Measurements from ENCODE around the gene TMPRSS13.
"Not testable (repeated sequence)": the region's sequence is repeated elsewhere in the genome, so short reads cannot be mapped to it uniquely, and the experiment has no call there.

The TMPRSS13 gene

GRCh38 chr11:117961896-117962295 is 32.7 kb upstream of the TMPRSS13 start:
- Histone ChIP-seq H3K4me1 (ENCODE audit: insufficient read depth, low read length) (no peaks in the 10 kb centered on the region), H3K36me3 (ENCODE audit: insufficient read depth, low read length) (no peaks in the 10 kb centered on the region), H3K9ac (ENCODE audit: low read depth, low read length) (no peak overlapping the region), H3K9me3 (ENCODE audit: control insufficient read depth, insufficient read depth, low read length) (no peaks in the 10 kb centered on the region)

GRCh38 chr11:117960406-117960805 is 31.2 kb upstream of the TMPRSS13 start:
- Histone ChIP-seq H3K9ac (ENCODE audit: low read depth, low read length) (no peak overlapping the region), H3K4me1 (ENCODE audit: insufficient read depth, low read length) (no peaks in the 10 kb centered on the region), H3K9me3 (ENCODE audit: control insufficient read depth, insufficient read depth, low read length) (no peaks in the 10 kb centered on the region), H3K36me3 (ENCODE audit: insufficient read depth, low read length) (no peaks in the 10 kb centered on the region)

- H3K36me3 ChIP-seq (ENCODE audit: insufficient read depth, low read length): no peaks in the 10 kb centered on the region
- no peaks in the 10 kb centered on the region for H3K4me1 ChIP-seq (ENCODE audit: insufficient read depth, low read length)
- H3K9me3 ChIP-seq (ENCODE audit: control insufficient read depth, insufficient read depth, low read length): no peaks in the 10 kb centered on the region
- H3K9ac ChIP-seq (ENCODE audit: low read depth, low read length): no peak overlapping the region
Observed at GRCh38 chr11:117959438-117960149, 30.4 kb upstream of the TMPRSS13 start.

- no peaks in the 10 kb centered on the region for H3K9me3 ChIP-seq (ENCODE audit: control insufficient read depth, insufficient read depth, low read length)
- H3K4me1 ChIP-seq (ENCODE audit: insufficient read depth, low read length): no peaks in the 10 kb centered on the region
- H3K9ac ChIP-seq (ENCODE audit: low read depth, low read length): no peak overlapping the region
- H3K36me3 ChIP-seq (ENCODE audit: insufficient read depth, low read length): no peaks in the 10 kb centered on the region
Observed at GRCh38 chr11:117958949-117959348, 29.7 kb upstream of the TMPRSS13 start.

- no peak overlapping the region for H3K9ac ChIP-seq (ENCODE audit: low read depth, low read length)
Observed at GRCh38 chr11:117953024-117953671, 23.9 kb upstream of the TMPRSS13 start.

GRCh38 chr11:117950993-117951961 is 22.1 kb upstream of the TMPRSS13 start:
- no peak overlapping the region for H3K9ac ChIP-seq (ENCODE audit: low read depth, low read length)
- H3K36me3 ChIP-seq (ENCODE audit: insufficient read depth, low read length): no peaks in the 10 kb centered on the region
- H3K4me1 ChIP-seq (ENCODE audit: insufficient read depth, low read length): no peaks in the 10 kb centered on the region; the same call in 1 of the 2 replicates
- H3K9me3 ChIP-seq (ENCODE audit: control insufficient read depth, insufficient read depth, low read length): no peaks in the 10 kb centered on the region

More at GRCh38 chr11:117953024-117953671, 23.9 kb upstream of the TMPRSS13 start:
- Histone ChIP-seq H3K9me3 (ENCODE audit: control insufficient read depth, insufficient read depth, low read length) (no peaks in the 10 kb centered on the region), H3K4me1 (ENCODE audit: insufficient read depth, low read length) (no peaks in the 10 kb centered on the region), H3K36me3 (ENCODE audit: insufficient read depth, low read length) (no peaks in the 10 kb centered on the region)

- Histone ChIP-seq H3K4me1 (ENCODE audit: insufficient read depth, low read length) (no peaks in the 10 kb centered on the region; the same call in 1 of the 2 replicates), H3K9me3 (ENCODE audit: control insufficient read depth, insufficient read depth, low read length) (no peaks in the 10 kb centered on the region), H3K9ac (ENCODE audit: low read depth, low read length) (no peak overlapping the region), H3K36me3 (ENCODE audit: insufficient read depth, low read length) (no peaks in the 10 kb centered on the region)
Observed at GRCh38 chr11:117950301-117950700, 21.1 kb upstream of the TMPRSS13 start.

- Histone ChIP-seq H3K9ac (ENCODE audit: low read depth, low read length) (no peak overlapping the region), H3K4me1 (ENCODE audit: insufficient read depth, low read length) (no peaks in the 10 kb centered on the region; the same call in 1 of the 2 replicates), H3K9me3 (ENCODE audit: control insufficient read depth, insufficient read depth, low read length) (no peaks in the 10 kb centered on the region), H3K36me3 (ENCODE audit: insufficient read depth, low read length) (no peaks in the 10 kb centered on the region)
Observed at GRCh38 chr11:117949062-117949461, 19.9 kb upstream of the TMPRSS13 start.

GRCh38 chr11:117948466-117948865 is 19.3 kb upstream of the TMPRSS13 start:
- H3K36me3 ChIP-seq (ENCODE audit: insufficient read depth, low read length); H3K9ac ChIP-seq (ENCODE audit: low read depth, low read length); H3K4me1 ChIP-seq (ENCODE audit: insufficient read depth, low read length); H3K9me3 ChIP-seq (ENCODE audit: control insufficient read depth, insufficient read depth, low read length): not testable (repeated sequence)

GRCh38 chr11:117947751-117948150 is 18.5 kb upstream of the TMPRSS13 start:
- H3K4me1 ChIP-seq (ENCODE audit: insufficient read depth, low read length); H3K9ac ChIP-seq (ENCODE audit: low read depth, low read length); H3K9me3 ChIP-seq (ENCODE audit: control insufficient read depth, insufficient read depth, low read length); H3K36me3 ChIP-seq (ENCODE audit: insufficient read depth, low read length): not testable (repeated sequence)

GRCh38 chr11:117946842-117947526 is 17.8 kb upstream of the TMPRSS13 start:
- Histone ChIP-seq H3K36me3 (ENCODE audit: insufficient read depth, low read length) (no peaks in the 10 kb centered on the region), H3K9ac (ENCODE audit: low read depth, low read length) (no peak overlapping the region), H3K4me1 (ENCODE audit: insufficient read depth, low read length) (no peaks in the 10 kb centered on the region; the same call in 1 of the 2 replicates), H3K9me3 (ENCODE audit: control insufficient read depth, insufficient read depth, low read length) (no peaks in the 10 kb centered on the region)

GRCh38 chr11:117946156-117946841 is 17.1 kb upstream of the TMPRSS13 start:
- no peaks in the 10 kb centered on the region for H3K36me3 ChIP-seq (ENCODE audit: insufficient read depth, low read length)
- no peaks in the 10 kb centered on the region for H3K9me3 ChIP-seq (ENCODE audit: control insufficient read depth, insufficient read depth, low read length)
- H3K4me1 ChIP-seq (ENCODE audit: insufficient read depth, low read length): no peaks in the 10 kb centered on the region; the same call in 1 of the 2 replicates
- no peak overlapping the region for H3K9ac ChIP-seq (ENCODE audit: low read depth, low read length)

GRCh38 chr11:117945047-117945810 is 16.0 kb upstream of the TMPRSS13 start:
- H3K9me3 ChIP-seq (ENCODE audit: control insufficient read depth, insufficient read depth, low read length): no peaks in the 10 kb centered on the region
- no peaks in the 10 kb centered on the region; the same call in 1 of the 2 replicates for H3K4me1 ChIP-seq (ENCODE audit: insufficient read depth, low read length)
- no peaks in the 10 kb centered on the region for H3K36me3 ChIP-seq (ENCODE audit: insufficient read depth, low read length)
- no peak overlapping the region for H3K9ac ChIP-seq (ENCODE audit: low read depth, low read length)
